ENCODE results near the gene DCLK1.

GRCh38 chr13:35871561-35871960, 259.6 kb downstream of the DCLK1 start:
- no peak for TF ChIP-seq CTCF (IDR thresholded peaks at IDR 0.05)
- no peak for TF ChIP-seq POLR2A (IDR thresholded peaks at IDR 0.05)

Measured in body of pancreas (tissue), 4 donors.